NCI-H226 (cell line): Measurements from ENCODE around the gene FNIP2.
A peak's percentile ranks its signal among the peaks of the same experiment; 100 is the strongest.
"Not testable (repeated sequence)": the region's sequence is repeated elsewhere in the genome, so short reads cannot be mapped to it uniquely, and the experiment has no call there.

ENCODE experiments used
- DNase-seq: peaks from one replicate; pipeline ENCODE4 v3.0.0-alpha.2; 2015

Gene FNIP2

DNA sequence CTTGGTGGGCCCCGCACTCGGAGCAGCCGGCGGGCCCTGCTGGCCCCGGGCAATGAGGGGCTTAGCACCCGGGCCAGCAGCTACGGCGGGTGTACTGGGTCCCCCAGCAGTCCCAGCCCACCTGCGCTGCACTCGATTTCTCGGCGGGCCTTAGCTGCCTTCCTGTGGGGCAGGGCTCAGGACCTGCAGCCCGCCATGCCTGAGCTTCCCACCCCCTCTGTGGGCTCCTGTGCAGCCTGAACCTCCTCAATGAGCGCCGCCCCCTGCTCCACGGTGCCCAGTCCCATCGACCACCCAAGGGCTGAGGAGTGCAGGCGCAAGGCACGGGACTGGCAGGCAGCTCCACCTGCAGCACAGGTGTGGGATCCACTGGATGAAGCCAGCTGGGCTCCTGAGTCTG lies 158.9 kb downstream of the FNIP2 start:
- DNase-seq: not testable (repeated sequence)

DNA sequence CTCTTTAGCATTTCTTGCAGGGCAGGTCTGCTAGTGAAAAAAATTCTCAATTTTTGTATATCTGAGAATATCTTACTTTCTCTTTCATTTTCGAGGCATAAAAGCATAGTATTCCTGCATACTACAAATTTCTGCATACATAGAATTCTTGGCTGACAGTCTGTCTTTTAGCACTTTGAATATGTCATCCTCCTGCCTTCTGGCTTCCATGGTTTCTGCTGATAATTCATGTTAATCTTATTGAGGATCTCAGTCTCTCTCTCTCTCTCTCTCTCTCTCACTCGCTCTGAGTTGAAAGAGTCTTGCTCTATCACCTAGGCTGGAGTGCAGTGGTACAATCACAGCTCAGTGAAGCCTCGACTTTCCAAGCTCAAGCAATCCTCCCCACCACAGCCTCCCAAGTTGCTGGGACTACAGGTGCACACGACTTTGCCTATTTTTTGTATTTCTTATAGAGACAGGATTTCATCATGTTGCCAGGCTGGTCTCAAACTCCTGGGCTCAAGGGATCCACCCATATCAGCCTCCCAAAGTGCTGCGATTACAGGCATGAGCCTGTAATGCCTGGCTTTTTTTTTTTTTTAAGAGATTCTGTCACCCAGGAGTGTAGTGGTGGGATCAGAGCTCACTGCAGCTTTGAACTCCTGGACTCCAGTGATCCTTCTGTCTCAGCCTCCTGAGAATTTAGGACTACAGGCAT lies 161.3 kb downstream of the FNIP2 start:
- DNase-seq: peak; percentile 13

DNA sequence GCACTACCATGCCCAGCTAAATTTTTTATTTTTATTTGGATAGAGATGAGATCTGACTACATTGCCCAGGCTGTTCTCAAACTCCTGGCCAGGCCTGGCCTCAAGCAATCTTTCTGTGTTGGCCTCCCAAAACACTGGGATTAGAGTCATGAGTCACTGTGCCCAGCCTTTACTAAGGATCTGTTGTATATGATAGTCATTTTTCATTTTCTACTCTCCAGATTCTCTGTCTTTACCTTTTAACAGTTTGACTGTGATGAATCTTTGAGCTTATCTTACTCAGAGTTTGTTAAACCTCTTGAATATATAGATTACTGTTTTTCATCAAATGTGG lies 161.8 kb downstream of the FNIP2 start:
- peak; percentile 47 for DNase-seq

DNA sequence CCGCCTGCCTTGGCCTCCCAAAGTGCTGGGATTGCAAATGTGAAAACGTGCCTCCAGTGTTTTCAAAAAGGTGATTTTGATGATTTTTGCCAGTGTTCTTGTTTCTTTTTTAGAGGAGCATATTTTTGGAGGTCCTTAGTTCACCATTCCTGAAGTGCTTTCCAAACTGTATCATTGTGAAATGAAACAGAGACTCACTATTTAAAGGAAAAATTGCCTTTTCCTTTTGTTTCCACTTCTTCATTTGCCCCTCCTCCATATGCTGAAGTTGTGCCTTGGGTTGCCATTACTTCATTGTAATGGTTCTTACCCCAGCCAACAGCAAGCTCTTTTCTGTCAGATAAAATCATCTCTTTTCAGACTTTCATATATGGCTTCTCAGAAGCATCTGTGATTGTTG lies 164.4 kb downstream of the FNIP2 start:
- DNase-seq: no peak

DNA sequence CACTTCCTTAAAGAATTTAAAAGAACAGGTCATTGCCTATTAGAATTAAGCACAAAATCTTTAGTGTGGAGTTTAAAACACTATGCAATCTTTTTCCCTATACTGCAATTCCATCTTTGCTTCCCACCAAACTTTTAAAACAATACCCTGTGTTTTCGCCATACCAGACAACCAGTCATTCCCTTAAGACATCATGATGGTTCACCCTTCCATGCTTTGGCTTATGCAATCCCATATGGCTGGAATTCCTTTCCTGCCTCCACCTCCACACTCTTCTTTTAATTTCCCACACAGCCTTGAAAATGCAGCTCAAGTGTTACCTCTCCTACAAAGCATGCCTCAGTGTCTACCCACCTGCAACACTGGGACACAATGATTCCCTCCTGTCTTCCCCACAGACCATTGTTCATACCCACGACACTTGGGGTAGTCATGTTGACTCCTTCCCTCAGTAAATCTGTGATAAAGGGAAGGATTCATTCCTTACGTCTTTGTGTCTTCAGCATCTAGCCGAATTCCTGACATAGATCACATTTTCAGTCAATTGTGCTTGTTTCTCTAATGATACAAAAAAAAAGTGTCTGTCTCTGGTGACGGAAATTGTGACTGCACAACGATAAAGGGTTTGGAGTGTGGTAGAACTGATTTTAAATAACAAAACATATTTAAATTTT lies 166.3 kb downstream of the FNIP2 start:
- no peak for DNase-seq

DNA sequence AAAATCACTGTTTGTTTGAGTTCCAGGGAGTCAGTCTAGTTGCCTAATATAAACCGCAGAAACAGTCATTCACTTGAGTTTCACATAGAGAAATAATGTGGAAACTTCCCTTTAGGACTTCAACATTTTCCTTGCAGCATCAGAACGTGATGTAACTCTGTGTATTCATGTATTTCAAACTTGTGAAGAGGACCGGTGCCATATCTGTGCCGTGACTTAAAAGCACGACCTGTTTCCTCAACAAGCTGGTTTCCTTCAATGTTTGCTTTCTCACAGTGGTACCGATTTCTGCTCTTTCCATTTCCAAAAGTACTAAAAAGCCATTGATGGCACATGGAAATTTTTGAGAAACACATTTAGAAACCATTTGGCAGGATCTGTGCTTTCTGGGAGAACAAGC lies 167.4 kb downstream of the FNIP2 start:
- no peak for DNase-seq

DNA sequence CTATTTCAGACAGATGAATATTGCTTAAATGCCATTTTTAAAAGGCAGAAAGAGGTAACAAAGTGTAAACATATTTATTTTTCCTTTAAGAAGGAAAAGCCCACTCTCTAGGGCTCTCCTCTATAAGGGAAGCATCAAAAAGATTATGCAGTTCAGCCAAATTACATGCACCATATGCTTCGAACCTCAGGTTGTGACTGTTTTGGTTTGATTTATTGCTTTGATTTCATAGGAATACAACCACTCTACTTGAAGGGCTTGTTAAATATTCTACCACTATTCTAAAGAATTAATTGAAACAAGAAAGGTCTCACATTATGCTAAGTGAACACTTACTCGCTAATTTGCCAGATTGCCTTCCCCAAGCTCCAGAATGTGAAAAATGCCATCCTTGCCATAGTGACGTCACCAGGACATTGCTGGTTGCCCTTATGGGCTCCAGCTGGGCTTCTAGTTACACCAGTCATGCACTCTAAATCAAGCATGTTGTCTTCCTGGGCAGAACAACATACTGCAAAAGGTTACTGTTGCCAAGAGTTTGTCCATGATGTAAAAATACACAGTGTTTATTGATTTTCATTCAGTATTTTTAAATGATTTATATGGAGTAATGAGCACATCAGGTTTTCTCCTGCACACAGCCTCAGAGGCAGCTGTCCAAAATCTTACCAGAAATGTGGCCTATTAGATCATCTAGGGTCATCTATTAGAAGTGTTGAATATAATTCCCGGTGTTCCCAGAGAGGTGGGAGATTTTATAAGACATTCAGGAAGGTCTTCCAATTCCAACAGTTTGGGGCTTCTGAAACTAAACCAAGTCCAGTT lies 169.6 kb downstream of the FNIP2 start:
- DNase-seq: no peak

DNA sequence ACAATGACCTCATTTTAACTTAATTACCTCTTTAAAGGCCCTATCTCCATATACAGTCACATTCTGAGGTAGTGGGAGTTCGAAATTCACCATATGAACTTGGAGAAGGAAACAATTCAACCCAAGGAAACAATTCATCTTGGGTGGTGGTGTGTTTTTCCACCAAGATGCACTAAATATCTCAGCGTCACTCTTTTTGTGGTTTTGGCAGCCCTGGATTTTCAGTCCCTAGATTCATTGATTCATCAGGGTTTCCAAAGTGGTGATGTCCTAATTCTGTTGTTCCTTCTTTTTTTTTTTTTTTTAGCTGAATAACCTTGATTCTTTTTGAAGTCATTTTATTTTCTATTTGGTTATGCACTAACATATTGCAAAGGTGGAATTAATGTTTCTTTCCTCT lies 171.4 kb downstream of the FNIP2 start:
- DNase-seq: no peak

DNA sequence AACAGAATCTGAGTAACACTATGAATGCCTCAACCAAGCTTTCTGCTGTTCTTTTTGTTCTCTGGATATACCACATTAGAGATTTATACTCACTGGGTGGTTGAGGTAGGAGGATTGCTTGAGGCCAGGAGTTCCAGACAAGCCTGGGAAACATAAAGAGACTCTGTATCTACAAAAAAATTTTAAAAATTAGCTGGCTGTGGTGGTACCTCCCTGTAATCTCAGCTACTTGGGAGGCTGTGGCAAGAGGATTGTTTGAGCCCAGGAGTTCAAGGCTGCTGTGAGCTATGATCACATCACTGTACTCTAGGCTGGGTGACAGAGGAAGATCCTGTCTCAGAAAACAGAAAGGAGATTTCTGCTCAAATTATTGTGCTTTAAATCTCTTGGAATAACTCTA lies 172.5 kb downstream of the FNIP2 start:
- no peak for DNase-seq

DNA sequence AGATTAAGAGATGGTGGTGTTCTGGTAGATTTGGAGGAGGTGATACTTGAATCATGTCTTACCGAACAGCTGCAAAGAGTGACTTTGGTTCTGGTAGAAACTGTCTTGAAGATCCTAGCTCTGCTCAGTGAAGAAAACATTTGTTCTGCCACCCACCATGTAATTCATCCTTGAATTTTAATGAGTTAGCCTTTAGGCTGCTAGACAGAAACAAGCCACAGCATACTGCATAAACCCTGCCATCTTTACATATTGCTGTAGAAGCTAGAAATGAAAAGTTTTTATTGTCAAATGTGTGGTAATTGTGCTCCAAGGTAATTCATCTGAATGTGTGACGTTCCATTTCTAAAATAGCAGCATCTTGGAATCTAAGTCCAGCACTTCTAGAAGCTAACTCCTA lies 173.1 kb downstream of the FNIP2 start:
- no peak for DNase-seq

DNA sequence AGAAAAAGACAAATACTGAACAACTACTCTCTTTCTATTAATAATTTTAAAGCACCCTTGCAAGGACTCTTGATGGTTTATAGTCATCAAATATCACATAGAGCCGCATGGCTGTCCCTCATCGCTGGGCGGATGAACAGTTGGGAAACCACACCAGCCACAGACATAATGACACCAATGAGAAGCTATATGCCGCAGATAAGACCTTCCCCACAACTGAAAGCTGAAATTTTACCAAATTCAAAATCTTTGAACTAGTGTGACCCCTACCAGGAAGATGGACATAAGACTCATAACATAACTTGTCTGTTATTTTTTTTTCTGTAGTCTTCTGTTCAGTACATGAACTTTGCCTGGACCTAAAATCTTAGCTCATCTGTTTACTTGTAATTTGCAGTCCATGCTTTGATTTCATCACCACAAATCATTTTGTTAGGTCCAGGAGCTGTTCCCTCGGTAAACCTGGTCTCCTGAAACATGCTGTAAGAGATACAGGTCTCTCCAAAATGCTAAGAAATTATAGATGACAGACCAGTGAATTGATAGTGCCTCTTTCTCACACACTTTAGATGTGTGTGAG lies 176.8 kb downstream of the FNIP2 start:
- no peak for DNase-seq

DNA sequence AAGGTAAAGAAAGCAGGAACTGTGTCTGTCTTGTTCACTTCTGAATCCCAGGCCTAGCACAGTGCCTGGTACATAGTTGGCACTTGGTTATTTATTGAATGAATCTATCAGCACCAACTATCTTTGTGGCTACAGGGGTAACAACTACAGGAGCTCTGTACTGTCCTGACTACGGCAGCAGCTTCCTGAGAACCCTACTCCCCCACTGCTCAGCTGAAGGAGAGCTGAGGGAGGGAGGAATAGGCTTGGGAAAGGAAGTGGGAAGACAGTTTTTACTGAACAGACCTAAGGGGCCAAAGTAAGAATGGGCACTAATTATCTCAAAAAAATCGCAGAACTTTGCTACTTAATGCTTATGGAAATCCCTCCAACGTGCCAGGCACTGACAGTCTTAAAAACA lies 178.0 kb downstream of the FNIP2 start:
- no peak for DNase-seq

DNA sequence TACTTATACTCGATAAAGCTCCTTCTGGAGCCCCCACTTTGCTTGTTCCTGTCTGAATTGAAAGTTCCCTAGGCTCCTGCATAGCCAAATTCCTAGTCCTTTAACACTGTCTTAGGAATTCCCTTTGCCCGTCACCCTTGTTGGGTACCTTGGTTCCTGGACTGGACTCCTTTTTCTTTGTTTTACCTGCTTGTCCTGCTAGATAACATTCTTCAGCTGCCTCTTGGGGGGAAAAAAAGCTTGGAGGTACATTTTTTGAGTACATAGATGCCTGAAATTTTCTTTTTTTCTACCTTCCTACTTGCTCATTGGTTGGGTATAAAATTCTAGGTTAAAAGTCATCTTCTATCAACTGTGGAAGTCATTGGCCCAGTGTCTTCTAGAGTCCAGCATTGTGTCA lies 179.2 kb downstream of the FNIP2 start:
- no peak for DNase-seq

DNA sequence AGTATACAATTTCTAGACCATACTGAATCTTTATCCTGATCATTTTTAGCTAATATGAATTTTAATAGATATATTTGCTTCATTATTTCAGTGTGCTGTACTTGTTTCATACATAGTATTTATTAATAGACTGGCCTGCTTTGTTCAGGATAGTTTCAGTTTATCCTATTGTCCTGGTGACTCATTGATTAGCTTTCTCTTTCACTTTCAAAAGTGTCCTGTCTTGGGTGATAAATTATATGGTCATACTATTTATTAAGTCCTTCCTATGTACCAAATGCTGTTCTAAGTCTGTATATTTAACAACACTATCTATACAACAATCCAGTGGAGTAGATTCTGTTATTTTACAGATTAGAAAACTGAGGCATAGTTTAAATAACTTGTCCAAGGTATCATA lies 180.3 kb downstream of the FNIP2 start:
- no peak for DNase-seq

DNA sequence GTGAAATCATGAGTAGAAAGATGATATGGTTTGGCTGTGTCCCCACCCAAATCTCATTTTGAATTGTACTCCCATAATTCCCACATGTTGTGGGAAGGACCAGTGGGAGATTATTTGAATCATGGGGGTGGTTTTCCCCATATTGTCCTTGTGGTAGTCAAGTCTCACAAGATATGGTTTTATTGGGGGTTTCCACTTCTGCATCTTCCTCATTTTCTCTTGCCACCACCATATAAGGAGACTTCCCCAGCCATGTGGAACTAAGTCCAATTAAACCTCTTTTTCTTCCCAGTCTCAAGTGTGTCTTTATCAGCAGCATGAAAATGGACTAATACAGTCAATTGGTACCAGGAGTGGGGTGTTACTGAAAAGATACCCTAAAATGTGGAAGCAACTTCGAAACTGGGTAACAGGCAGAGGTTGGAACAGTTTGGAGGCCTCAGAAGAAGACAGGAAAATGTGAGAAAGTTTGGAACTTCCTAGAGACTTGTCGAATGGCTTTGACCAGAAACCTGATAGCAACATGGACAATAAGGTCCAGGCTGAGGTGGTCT lies 183.5 kb downstream of the FNIP2 start:
- DNase-seq: not testable (repeated sequence)

DNA sequence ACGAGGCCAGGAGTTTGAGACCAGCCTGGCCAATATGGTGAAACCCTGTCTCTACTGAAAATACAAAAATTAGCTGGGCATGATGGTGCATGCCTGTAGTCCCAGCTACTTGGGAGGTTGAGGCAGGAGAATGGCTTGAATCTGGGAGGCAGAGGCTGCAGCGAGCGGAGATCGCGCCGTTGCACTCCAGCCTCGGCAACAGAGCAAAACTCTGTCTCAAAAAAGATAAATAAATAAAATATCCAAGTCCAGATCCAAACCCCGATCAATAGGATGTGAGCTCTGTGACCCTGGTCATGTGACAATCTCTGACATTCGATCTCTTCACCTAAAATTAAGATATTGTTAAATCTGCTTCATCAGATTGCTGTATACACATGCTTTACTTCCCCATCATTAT lies 187.5 kb downstream of the FNIP2 start:
- not testable (repeated sequence) for DNase-seq

DNA sequence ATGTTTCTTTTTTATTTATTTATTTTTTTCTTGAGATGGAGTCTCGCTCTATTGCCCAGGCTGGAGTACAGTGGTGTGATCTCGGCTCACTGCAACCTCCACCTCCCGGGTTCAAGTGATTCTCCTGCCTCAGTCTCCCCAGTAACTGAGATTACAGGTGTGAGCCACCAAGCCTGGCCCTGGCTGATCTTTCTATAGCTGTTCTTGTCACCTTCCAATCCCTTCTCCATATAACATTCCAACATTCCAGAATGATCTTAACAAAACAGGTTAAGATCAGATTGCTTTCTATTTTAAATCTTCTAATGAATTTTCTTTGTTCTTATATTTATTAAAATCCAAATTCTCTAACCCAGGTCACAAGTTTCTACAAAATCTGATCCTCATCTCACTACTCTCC lies 188.1 kb downstream of the FNIP2 start:
- not testable (repeated sequence) for DNase-seq
